GM12875 (cell line): ENCODE results near the gene CNN3.
"Not testable (repeated sequence)": the region's sequence is repeated elsewhere in the genome, so short reads cannot be mapped to it uniquely, and the experiment has no call there.

Experiments
- H3K4me3 ChIP-seq: one replicate; pipeline ENCODE4 v1.5.1; 2011; ENCODE audit warnings: low read depth, low read length, control low read depth
- CTCF ChIP-seq: IDR thresholded peaks from 2 replicates; pipeline ENCODE4 v1.5.1; 2011; ENCODE audit warnings: low read depth, mild to moderate bottlenecking, control low read depth, inconsistent platforms, low read length, moderate library complexity, borderline replicate concordance; ENCODE audit not compliant: insufficient read depth

Gene CNN3

GRCh38 chr1:94951046-94951445, 24.1 kb upstream of the CNN3 start:
- no peak for TF ChIP-seq CTCF
- H3K4me3 ChIP-seq: no peak overlapping the region

GRCh38 chr1:94949681-94950661, 23.1 kb upstream of the CNN3 start:
- no peak overlapping the region for H3K4me3 ChIP-seq
- no peak for TF ChIP-seq CTCF

GRCh38 chr1:94947437-94947836, 20.5 kb upstream of the CNN3 start:
- H3K4me3 ChIP-seq: no peak overlapping the region
- TF ChIP-seq CTCF: no peak

- no peak for TF ChIP-seq CTCF
- H3K4me3 ChIP-seq: no peak overlapping the region
Observed at GRCh38 chr1:94946886-94947285, 20.0 kb upstream of the CNN3 start.

GRCh38 chr1:94942171-94943128, 15.5 kb upstream of the CNN3 start:
- no peak overlapping the region for H3K4me3 ChIP-seq
- TF ChIP-seq CTCF: no peak

GRCh38 chr1:94941480-94941879, 14.6 kb upstream of the CNN3 start:
- H3K4me3 ChIP-seq: not testable (repeated sequence)

GRCh38 chr1:94940738-94941137, 13.8 kb upstream of the CNN3 start:
- TF ChIP-seq CTCF: no peak
- no peak overlapping the region for H3K4me3 ChIP-seq
